ENCODE data around the gene SLX9.
"Not testable (repeated sequence)": the region's sequence is repeated elsewhere in the genome, so short reads cannot be mapped to it uniquely, and the experiment has no call there.

SLX9 gene

DNA sequence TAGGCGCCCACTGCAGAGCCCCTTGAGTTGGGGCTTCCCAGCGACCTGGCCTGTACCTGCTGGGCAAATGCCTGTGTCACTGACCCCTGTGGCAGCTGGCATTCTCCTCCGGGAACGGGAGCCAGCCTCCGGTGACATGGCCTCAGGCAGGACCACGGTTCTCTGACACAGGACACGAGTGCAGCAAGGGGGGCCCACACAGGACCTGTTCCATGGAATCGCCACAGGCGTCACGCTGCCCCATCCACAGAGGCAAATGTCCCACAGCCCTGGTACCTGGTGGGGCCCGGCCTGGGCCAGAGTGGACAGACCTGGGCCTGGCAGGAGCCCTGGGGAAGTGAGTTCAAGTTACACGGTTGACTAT, 21.7 kb upstream of the SLX9 start:
- no peak for DNase-seq

DNA sequence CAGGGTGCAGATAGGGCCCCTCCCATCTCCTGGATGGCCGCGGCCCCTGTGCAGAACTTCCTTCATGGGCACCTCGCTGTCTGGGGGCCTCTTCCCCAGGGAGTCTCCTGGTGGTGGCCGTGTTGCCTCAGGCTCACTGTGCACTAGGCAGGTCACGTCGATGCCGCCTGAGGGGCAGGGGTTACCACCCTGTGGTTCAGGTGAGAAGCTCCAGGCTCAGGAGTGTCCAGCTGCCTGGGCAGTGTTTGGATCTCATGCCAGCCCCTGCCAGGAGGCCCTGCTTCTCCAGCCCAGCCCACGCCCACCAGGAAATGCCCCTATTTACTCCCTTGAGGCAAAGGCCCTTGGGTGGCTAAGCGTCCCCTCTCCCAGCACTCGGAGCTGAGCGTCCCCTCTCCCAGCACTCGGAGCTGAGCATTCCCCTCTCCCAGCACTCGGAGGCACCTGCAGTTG, 21.2 kb upstream of the SLX9 start:
- DNase-seq, result no peak

DNA sequence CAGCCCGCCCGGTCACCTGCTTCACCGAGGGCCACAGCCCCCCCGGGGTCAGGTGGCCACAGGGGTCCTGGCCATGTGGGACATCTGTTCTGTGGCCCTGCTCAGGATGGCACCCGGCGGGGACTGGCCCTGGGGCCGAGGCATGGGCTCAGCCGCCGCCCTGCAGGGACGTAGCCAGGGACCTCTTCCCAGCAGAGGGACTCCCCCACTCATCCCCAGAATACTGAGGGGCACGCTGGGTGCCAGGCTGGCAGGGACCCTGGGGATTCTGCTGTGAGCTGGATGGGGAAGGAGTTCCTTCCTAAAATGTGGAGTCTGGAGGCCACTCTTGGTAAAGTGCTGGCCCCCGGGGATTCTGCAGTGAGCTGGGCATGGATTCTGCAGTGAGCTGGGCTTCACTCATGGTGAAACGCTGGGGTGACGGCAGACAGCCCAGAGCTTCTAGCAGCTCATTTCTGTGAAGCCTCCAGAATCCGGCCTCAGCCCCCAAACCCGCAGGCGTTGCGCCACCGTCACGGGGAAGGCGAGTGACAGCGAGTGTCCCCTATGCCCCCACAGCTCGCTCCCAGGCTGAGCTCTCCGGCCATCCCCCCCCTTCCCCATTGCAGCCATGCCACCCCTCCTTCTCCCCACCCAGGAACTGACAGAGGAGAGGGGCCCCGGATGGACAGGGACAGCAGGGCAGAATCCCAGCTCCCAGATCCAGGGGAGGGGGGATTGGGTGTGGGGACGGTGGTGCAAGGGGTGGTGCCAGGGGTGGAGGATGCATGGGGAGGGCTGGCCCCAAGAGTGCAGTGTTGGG, 20.5 kb upstream of the SLX9 start:
- DNase-seq, result no peak

DNA sequence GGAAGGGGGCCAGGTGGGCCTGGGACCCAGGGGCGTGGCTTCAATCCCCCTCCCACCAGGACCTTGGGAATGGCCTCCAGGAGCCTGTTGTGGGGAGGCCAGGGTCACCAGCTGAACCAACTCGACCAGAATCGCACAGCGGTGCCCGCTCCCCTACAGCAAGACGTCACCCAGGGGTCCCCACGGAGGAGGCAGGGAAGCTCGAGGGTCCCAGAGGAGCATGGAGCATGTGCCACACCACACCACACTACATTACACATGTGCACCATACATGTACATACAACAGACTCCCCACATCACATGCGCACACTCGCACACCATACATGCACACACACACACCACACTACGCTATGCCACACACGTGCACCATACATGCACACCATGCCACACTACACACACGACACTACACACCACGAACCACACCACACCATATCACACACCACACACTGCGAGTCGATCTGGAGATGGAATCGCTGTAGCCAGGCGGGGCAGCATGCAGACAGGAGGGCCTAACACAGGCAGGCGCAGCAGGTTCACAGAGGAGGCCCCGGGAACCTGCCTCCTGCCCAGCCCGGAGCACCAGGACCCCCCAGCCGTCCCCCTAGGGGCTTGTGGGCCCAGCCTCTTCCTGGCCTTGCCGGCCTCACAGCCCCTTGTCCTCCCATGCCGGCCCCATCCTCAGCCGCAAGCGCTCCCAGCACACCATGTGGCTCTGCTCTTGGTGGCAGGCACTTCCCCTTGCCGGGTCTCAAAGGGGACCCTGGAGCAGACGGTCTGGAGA, 19.7 kb upstream of the SLX9 start:
- no peak for DNase-seq

DNA sequence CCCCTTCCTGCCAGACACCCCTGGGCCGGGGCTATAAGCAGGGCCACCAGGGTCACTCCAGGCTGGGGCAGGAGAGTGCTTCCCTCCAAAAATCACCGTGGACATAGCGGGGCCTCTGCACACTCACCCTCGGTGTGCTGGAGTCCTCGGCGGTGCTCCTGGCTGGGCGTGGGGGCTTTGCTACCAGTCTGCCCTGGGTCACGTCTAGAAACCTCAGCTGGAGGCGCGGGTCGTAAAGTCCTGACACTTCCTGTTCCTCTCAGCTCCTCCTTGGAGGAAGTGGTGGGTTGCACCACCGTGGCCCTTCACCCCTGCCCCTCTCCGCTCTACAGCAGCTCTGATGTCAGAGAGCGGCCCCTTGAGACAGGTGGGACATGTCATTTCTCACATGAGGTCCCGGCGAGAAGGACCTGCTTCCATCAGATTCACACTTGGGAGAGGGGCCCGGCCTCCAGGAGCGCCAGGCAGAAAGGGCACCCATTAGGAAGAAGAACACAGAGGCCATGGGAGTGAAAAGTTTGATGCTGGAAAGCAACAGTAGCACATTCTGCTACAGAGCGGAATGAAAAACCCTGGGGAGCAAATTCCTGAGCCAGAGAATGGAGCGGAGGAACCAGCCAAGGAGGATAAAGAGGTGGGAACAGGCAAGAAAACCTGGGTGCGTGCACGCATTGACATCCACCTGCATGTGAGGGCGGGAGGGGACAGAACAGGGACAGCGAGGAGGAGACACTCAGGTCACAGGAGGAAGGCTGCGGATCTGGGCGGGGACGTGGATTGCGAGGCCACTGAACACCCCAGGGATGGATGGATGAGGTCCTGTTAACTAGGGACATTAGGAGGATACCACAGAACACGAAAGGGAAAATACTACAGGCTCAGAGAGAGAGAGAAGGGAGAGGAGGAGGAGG, 18.9 kb upstream of the SLX9 start, which contains the start of gene ITGB2:
ITGB2 (minus strand) TSS at position 206 of the 911 bp plus-strand sequence. CDS start 10,117 bp downstream, outside the sequence.
- no peak for DNase-seq

DNA sequence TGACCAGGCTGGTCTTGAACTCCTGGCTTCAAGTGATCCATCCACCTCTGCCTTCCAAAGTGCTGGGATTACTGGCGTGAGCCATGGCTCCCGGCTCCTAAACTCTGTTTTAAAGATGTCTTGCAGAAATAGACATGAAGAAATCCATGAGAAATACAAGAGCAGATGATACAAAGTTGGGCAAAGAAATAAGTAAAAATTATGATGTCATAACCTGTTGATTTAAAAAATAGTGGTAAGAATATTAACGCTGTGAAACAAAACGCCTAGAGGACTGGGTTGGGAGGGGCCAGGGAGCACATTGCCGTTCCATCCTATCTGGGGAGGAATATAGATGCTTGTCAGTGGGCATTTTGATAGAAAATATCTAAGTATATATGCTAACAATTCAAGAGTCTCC, 17.9 kb upstream of the SLX9 start:
- no peak for DNase-seq

DNA sequence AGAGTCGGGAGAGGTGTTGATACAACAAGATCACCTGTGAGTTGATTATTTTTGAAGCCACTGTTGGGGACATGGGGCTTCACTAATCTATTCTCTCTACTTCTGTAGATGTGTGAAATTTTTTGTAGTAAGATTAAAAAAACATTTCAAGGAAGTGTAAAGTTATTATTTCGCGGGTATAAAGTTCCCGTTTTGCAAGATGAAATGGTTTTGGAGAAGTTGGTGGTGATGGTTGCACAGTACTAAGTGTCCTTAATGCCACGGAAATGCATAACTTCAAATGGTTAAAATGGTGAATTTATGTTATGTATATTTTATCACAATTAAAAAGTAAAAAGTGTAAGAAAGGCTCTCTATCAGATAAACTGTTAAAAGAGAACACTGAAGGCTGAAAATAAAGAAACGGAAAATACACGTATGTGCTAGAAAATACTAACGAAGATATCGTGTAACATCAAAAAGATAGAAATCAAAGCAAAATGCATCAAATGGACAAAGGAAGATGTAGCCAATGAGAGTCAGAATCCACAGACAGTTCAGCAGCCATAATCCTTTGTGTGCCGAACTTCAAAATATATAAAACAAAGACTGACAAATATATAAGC, 16.2 kb upstream of the SLX9 start:
- no peak for DNase-seq

DNA sequence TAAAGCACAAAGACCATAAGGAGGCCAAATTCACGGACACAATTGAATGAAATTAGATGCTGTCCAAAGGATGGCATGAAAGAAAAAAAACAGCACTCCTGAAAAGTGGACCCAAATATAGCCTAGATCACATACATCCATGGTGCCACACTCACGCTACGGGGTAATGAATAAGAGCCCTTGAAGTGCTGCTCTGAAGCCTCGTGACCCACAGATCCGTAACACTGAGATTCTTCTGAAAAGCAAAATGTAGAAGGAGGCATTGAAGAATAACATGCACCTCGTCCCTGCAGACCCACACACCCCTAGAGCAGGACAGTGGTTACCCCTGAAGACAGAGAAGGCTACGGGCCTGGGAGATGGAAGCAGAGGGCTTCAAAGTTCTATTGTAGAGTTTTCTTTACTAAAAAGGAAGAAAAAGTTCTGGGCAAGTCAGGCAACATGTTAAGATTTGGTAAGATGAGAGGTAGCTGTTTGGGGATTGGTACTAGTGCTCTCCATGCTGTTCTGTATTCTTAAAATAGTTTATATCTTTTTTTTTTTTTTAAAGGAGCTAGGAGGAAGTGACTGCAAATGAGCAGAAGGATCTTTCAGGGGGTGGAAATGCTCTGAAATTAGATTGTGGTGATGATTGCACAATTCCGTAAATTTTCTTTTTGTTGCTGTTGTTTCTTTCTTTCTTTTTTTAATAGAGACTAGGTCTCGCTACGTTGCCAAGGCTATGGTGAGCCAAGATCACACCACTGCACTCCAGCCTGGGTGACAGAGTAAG, 15.0 kb upstream of the SLX9 start:
- no peak for DNase-seq

DNA sequence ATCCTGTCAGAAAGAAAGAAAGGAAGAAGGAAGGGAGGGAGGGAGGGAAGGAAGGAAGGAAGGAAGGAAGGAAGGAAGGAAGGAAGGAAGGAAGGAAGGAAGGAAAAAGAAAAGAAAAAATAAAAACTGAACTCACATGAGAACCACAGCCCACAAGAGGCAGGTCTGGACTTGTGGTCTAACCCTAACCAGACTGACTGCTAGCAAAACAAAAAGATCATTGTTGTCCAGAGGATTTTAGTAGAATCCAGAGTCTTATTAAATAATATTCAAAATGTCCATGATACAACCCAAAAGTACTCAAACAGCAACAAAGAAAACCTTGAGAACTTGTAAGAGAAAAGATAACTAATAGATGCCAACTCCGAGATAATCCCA, 14.5 kb upstream of the SLX9 start:
- DNase-seq, result no peak

DNA sequence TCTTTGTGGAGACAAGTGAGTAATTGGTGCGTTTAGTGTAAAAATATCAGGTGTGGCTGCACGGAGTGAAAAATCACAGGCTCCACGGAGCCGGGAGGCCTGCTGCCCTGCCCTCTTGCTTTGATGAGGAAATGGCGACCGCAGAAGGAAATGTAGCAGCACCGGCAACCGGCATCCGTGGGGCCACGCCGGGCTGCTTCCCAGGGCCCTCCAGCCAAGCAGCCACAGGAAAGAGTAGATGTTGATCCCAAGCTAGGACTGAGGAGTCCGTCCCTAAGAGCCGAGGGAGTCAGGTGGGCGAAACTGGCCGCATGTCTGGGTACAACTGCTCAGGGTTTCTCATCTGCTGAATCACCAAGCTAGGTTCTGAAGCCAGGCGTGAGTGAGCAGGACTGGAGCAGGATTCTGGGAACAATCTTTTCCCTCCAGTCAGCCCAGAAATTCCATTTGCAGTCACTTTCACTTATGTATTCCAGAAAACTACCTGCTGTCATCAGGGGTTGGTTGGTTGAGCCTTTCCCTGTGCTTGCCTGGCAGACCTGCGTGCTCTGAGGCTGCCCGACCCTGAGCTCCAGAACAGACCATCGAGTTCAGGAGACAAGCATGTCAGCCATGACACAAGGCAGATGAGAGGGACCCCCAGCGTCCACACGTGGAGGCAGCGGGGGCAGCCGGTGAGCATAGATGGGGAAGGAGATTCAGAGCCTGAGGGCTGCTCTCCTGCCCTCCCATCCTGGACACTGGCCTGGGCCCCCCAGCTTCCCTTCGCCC, 13.3 kb upstream of the SLX9 start:
- no peak for DNase-seq

DNA sequence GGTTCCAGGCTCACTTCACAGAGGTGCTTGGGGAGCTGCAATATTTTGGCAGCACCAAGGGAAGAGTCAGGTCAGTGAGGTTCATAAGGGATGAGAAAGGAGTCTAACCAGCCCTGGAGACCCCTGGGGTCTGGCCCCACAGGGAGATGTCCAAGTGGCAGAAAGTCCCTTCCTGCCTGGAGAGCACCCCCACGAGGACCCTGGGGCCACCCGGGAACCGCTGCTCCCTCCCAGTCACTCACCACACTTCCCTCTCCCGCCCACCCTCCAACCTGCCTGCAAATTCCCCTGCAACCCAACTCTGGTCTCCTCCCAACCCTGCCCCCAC, 12.6 kb upstream of the SLX9 start:
- no peak for DNase-seq

DNA sequence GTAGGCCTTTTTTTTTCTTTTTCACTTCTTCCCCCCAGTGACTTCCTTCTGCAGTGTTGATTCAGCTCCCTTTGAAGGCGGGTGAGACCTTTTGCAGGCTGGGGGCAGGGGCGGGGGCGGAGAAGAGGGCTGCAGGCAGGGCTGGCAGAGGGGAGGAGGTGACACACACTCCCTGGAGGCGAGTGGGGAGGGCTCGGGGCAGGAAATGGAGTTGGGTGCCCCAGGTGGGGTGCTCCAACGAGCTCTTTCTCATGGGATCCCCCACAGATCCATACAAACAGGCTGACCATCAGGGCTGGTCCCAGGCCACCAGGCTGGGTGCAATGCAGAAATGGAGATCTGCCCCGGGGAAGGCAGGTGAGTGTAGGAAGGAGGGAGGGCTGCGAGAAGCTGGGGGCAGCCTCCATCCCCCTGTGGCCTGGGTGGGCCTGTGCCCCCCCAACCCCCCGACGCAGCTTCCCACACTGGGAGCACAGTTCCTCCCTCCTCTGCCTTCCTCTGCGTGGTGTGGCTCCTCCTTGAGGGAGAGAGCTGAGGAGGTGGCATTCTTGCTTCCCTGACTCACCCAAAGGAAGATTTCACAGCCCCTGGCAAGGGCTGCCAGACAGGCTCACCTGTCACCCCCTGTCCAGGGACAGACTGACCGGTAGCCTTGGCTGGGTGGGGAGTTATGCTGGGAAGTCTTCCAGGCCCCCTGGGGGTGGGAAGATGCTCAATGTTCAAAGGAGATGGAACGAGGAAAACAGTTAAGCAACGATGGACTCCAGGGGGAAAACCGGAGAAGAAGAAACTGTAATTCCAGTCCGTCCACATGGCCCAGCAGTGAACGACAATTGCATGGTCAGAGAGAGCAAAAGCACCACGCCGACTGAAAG, 12.0 kb upstream of the SLX9 start:
- no peak for DNase-seq

DNA sequence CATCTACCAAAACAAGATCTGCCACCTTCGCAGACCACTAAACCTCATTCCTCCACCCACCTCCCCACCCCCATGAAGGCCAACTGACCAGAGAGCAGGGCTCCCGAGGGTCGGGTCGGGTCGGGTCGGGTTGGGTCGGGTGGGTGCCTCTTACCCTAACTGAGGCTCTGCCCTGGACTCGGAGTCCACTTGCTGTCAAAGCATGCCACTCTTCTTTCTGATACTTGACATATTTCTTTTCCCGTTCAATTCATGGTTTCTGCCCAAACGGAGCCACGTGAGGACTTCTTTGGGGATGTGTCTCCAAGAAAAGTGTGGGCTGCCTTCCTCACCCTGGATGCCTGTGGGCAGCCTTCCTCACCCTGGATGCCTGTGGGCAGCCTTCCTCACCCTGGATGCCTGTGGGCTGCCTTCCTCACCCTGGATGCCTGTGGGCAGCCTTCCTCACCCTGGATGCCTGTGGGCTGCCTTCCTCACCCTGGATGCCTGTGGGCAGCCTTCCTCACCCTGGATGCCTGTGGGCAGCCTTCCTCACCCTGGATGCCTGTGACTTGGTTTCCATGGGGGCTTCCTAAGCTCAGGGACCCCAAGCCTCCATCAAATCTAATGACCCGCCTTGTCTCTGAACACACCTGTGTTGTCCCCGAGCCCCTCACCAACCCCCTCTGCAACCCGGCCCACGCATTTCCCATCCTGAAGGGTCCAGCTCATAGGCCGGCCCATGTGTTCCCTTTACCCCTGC, 11.2 kb upstream of the SLX9 start:
- not testable (repeated sequence) for DNase-seq

DNA sequence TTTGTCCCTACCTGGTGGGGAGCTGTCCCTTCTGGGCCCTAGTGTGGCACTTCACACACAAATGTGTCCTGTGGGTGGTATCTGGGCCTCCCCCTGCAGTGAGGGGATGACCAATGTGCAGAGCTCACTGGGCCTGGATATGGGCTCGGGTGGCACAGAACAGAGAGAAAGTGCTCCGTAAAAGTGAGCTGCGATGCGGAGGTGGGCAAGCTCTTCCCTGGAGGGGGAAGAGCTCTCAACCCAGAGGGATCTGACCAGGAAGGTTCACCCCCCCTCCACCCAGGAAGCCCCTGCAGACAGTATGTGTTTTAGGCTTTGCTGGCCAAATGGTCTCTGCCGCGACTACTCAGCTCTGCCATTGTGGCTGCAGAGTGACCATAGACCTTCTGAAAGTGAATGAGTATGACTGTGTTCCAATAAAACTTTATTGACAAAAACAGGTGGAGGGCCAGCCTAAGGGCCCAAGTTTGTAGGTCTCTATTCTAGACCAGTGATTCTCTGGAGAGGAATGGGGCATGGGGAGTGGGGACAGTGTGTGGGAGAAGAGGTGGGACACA, 10.5 kb upstream of the SLX9 start:
- DNase-seq, result no peak

DNA sequence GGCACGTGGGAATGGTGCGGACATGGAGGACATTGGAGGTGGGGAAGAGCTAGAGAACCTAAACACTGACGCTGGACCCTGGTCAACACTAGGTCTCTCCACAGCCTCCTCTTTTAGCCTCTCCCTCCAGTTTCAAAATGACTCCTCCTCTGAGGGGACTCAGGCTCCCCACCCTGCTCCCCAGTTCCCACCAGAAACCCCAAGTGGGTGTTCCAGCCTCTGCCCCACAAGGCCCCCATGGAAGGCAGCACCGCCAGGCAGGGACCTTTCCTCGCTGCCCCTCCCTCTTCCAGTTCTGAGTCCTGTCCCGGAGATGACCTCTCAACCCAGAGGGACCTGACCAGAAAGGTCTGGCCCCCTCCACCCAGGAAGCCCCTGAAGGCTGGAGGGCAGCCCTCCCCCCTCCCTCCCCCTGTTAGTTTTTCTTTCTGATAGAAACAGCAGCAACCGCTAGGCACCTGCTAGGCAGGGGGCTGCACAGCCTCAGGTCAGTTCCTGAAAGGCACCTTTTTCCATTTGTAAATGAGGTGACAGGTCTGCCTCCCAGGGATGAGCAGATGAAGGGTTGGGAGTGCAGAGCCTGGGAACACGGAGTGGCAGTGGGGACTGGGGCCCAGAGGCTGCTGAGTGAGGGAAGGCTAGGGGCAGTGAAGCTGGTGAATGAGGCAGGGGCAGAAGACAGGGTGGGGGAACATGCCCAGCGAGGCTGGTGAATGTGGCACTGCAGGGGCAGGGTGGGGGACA, 9.9 kb upstream of the SLX9 start:
- no peak for DNase-seq

DNA sequence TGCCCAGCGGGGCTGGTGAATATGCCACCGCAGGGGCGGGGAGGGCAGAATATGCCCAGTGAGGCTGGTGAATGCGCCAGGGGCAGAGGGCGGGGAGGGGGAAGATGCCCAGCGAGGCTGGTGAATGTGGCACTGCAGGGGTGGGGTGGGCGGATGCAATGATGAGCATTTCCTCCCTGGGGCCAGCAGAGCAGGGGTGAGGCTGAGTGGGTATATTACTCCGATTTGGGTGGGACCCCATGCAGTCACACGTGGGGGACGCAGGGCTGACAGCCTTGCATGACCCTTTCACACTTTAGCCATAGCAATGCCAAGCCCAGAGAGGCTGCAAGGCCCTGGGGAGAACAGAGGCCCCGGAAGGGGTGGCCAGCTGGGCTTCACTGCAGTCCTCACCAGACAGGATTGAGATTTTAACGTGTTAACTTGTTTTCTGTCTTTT, 9.3 kb upstream of the SLX9 start:
- DNase-seq, result no peak

DNA sequence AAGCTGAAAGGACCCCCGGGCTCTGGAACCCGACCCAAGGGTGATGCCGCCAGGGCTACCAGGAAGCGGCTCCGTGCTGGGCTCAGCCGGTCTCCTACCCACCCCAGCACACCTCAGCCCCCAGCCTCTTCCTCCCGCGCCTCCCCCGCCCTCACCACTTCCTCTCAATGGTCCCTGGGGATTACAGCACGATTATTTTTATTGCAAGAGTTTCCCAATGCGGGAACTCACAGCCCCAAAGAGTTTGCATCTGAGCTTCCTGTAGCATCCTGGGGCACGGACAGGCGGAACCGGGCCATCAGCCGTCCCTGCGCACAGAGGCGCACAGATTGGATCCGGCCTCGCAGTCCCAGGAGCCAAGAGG, 8.7 kb upstream of the SLX9 start:
- no peak for DNase-seq
